MM.1S (cell line): ENCODE results near the gene CISD1.

ENCODE experiments used
- DNase-seq: peaks from one replicate; pipeline ENCODE4 v3.0.0-alpha.2; 2015
- H2AFZ ChIP-seq: fragments of 300-600 bp; sonication (generic); 2 replicates; pipeline ENCODE4 v1.6.0; 2016; ENCODE audit warnings: antibody characterized with exemption, low read length
- H3F3A ChIP-seq: fragments of 300-600 bp; sonication (generic); 2 replicates; pipeline ENCODE4 v1.6.1; 2016; ENCODE audit warnings: mild to moderate bottlenecking, antibody characterized with exemption, low read length, moderate library complexity, mixed read lengths; ENCODE audit not compliant: insufficient read depth
- H3K27ac ChIP-seq: fragments of 300-600 bp; sonication (generic); 2 replicates; pipeline ENCODE4 v1.5.1; 2016; ENCODE audit warnings: mild to moderate bottlenecking, low read length
- H3K27me3 ChIP-seq: fragments of 300-600 bp; sonication (generic); replicated peaks from 2 replicates; pipeline ENCODE4 v1.6.0; 2016; ENCODE audit warnings: low read length; ENCODE audit not compliant: insufficient read depth
- H3K36me3 ChIP-seq: fragments of 300-600 bp; sonication (generic); replicated peaks from 2 replicates; pipeline ENCODE4 v1.6.1; 2016; ENCODE audit warnings: mild to moderate bottlenecking, low read length, mixed read lengths; ENCODE audit not compliant: insufficient read depth
- H3K4me1 ChIP-seq: fragments of 300-600 bp; sonication (generic); 2 replicates; pipeline ENCODE4 v1.6.1; 2016; ENCODE audit warnings: low read length, mixed read lengths
- H3K4me2 ChIP-seq: fragments of 300-600 bp; sonication (generic); 2 replicates; pipeline ENCODE4 v1.6.0; 2016; ENCODE audit warnings: low read depth, low read length
- H3K4me3 ChIP-seq: fragments of 300-600 bp; sonication (generic); 2 replicates; pipeline ENCODE4 v1.5.1; 2016; ENCODE audit warnings: low read length, mixed read lengths
- H3K79me2 ChIP-seq: fragments of 300-600 bp; sonication (generic); 2 replicates; pipeline ENCODE4 v1.6.1; 2016; ENCODE audit warnings: mixed run types, low read length, mixed read lengths
- H3K9ac ChIP-seq: fragments of 300-600 bp; sonication (generic); 2 replicates; pipeline ENCODE4 v1.6.1; 2016; ENCODE audit warnings: low read length, mixed read lengths
- H3K9me2 ChIP-seq: fragments of 300-600 bp; sonication (generic); replicated peaks from 2 replicates; pipeline ENCODE4 v1.6.1; 2016; ENCODE audit warnings: mild to moderate bottlenecking, low read length, mixed read lengths; ENCODE audit not compliant: insufficient read depth
- H3K9me3 ChIP-seq: fragments of 300-600 bp; sonication (generic); replicated peaks from 2 replicates; pipeline ENCODE4 v1.6.1; 2016; ENCODE audit warnings: mild to moderate bottlenecking, low read length, mixed read lengths; ENCODE audit not compliant: insufficient read depth
- H4K20me1 ChIP-seq: fragments of 300-600 bp; sonication (generic); 2 replicates; pipeline ENCODE4 v1.6.1; 2016; ENCODE audit warnings: mild to moderate bottlenecking, low read length, moderate library complexity, mixed read lengths; ENCODE audit not compliant: insufficient read depth
- EZH2 ChIP-seq: fragments of 300-600 bp; sonication (generic); optimal IDR thresholded peaks from 2 replicates; pipeline ENCODE3; 2017; ENCODE audit warnings: low read depth, mild to moderate bottlenecking, antibody characterized with exemption, low read length, mixed read lengths
- EZH2phosphoT487 ChIP-seq: fragments of 300-600 bp; sonication (generic); IDR thresholded peaks from 2 replicates; pipeline ENCODE4 v1.6.1; 2018; ENCODE audit warnings: antibody characterized with exemption, low read length
- TF ChIP-seq, protein P1 (sequence below): fragments of 300-600 bp; sonication (generic); IDR thresholded peaks from 2 replicates; pipeline ENCODE4 v1.5.1; 2016; ENCODE audit warnings: antibody characterized with exemption, low read length, mixed read lengths

The CISD1 gene

DNA sequence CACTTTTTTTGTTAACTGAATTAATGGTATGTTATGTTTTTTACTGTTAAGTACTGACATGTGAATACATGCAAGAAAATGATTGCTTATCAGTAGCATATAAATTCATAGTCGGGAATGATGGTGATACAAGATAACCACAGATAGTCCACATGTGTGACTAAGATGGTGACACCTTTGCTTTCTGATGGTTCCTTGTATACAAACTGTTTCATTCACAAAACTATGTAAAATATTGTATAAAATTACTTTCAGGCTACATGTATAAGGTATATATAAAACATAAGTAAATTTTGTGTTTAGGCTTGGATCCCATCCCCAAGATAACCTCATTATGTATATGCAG, 10.0 kb downstream of the CISD1 start:
- DNase-seq: no peak
- H3K9me2 ChIP-seq: no peaks in the 10 kb centered on the region
- peaks cover 19% of the 10 kb centered on the region; the same call in 1 of the 2 replicates for H3F3A ChIP-seq
- H3K36me3 ChIP-seq: no peaks in the 10 kb centered on the region
- no peak overlapping the region for H3K4me2 ChIP-seq
- TF ChIP-seq, protein P1, sequence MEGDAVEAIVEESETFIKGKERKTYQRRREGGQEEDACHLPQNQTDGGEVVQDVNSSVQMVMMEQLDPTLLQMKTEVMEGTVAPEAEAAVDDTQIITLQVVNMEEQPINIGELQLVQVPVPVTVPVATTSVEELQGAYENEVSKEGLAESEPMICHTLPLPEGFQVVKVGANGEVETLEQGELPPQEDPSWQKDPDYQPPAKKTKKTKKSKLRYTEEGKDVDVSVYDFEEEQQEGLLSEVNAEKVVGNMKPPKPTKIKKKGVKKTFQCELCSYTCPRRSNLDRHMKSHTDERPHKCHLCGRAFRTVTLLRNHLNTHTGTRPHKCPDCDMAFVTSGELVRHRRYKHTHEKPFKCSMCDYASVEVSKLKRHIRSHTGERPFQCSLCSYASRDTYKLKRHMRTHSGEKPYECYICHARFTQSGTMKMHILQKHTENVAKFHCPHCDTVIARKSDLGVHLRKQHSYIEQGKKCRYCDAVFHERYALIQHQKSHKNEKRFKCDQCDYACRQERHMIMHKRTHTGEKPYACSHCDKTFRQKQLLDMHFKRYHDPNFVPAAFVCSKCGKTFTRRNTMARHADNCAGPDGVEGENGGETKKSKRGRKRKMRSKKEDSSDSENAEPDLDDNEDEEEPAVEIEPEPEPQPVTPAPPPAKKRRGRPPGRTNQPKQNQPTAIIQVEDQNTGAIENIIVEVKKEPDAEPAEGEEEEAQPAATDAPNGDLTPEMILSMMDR: no peak
- TF ChIP-seq EZH2phosphoT487: no peak
- TF ChIP-seq EZH2: no peak
- 0 out of 2 replicates have a peak, but pooled peaks cover under 1% of the 10 kb centered on the region for H4K20me1 ChIP-seq
- H3K4me3 ChIP-seq: no peak overlapping the region
- no peak overlapping the region for H3K27ac ChIP-seq
- no peak overlapping the region for H3K9ac ChIP-seq
- H3K9me3 ChIP-seq: no peaks in the 10 kb centered on the region
- H3K4me1 ChIP-seq: peaks cover 32% of the 10 kb centered on the region
- no peaks in the 10 kb centered on the region for H3K27me3 ChIP-seq
- H3K79me2 ChIP-seq: peaks cover 19% of the 10 kb centered on the region
- no peak overlapping the region for H2AFZ ChIP-seq

DNA sequence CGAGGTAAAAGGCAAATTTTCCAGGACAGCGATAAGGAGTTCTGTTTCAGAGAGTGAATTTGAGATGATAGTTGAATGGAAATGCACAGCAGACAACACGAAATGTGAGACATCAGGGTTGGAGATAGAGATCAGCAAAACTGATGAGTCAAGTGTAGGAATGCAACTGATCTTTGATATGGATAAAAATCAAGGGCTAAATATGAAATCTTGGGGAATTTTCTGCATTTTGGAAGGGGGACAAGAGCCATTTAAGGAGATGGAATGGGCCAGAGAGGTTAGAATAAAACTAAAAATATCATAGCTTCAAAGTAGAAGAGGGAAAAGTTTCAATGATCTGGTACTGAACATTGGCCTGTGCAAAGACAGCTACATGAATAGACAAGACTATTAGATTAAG, 11.5 kb downstream of the CISD1 start:
- H4K20me1 ChIP-seq: 0 out of 2 replicates have a peak, but pooled peaks cover 4% of the 10 kb centered on the region
- H2AFZ ChIP-seq: no peak overlapping the region
- H3K36me3 ChIP-seq: no peaks in the 10 kb centered on the region
- no peaks in the 10 kb centered on the region for H3K9me3 ChIP-seq
- no peaks in the 10 kb centered on the region for H3K9me2 ChIP-seq
- H3K79me2 ChIP-seq: peaks cover 13% of the 10 kb centered on the region
- no peaks in the 10 kb centered on the region for H3K27me3 ChIP-seq
- peaks cover 32% of the 10 kb centered on the region for H3K4me1 ChIP-seq
- no peak overlapping the region for H3K4me2 ChIP-seq
- no peak for TF ChIP-seq EZH2phosphoT487
- TF ChIP-seq, protein P1: no peak
- no peak for TF ChIP-seq EZH2
- H3F3A ChIP-seq: peaks cover 19% of the 10 kb centered on the region; the same call in 1 of the 2 replicates
- no peak overlapping the region for H3K4me3 ChIP-seq
- no peak for DNase-seq
- no peak overlapping the region for H3K27ac ChIP-seq
- H3K9ac ChIP-seq: no peak overlapping the region

DNA sequence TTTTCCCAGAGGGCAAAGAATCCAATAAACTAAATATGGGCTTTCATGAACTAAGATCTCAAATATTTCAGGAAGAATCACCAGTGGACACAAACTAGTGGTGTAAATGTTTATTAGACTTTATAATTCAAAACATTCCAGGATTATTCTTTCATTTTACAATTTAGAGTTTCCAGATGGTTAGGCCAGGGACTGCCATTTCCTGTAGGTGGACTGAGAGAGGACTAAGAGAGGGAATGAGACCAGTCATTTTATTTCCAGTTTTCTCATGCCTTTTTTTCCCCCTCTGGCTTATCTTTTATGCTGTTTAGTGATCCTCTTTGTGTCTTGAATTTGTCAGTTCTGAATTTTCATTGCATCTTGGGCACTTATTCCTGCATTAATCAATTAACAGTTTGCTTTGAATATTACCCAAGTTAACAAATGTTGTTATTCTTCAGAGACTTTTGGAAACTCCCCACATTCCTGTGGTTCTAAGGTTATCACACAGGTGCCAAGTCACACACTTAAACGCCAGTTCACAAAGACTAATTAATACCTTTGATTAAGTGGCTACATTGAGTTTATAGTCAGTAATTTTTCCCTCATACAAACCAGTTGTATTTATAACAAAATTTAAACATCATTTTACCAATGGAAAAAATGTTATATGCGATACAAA, 12.3 kb downstream of the CISD1 start:
- Histone ChIP-seq H4K20me1 (0 out of 2 replicates have a peak, but pooled peaks cover 4% of the 10 kb centered on the region), H3K9me3 (no peaks in the 10 kb centered on the region), H3F3A (peaks cover 19% of the 10 kb centered on the region; the same call in 1 of the 2 replicates), H3K9me2 (no peaks in the 10 kb centered on the region), H2AFZ (no peak overlapping the region), H3K4me3 (no peak overlapping the region), H3K79me2 (0 out of 2 replicates have a peak, but pooled peaks cover 8% of the 10 kb centered on the region), H3K36me3 (no peaks in the 10 kb centered on the region), H3K9ac (no peak overlapping the region), H3K4me2 (peak overlapping the region; percentile 14; the same call in 1 of the 2 replicates), H3K27ac (no peak overlapping the region; the same call in 1 of the 2 replicates), H3K27me3 (no peaks in the 10 kb centered on the region), H3K4me1 (peaks cover 32% of the 10 kb centered on the region)
- DNase-seq: peak; percentile 55
- TF ChIP-seq EZH2phosphoT487 (no peak), EZH2 (no peak)
- TF ChIP-seq, protein P1: no peak
